ENCODE data around the gene IL2RG.

- TF ChIP-seq EZH2 (IDR thresholded peaks at IDR 0.05; ENCODE audit: borderline replicate concordance, low read length), result no peak
- TF ChIP-seq CTCF (conservative IDR thresholded peaks at IDR 0.05 in 1 of 2, IDR thresholded peaks at IDR 0.05 in 1 of 2; ENCODE audit: extremely low read depth in 1 of 2, insufficient read depth in 1 of 2, low read depth in 1 of 2, low read length in 2 of 2), result no peak
Observed at GRCh38 chrX:71117358-71117757, 6.0 kb upstream of the IL2RG start.
